Stimulated activated CD8-positive, alpha-beta memory T cell treated with anti-CD3 and anti-CD28 coated beads, Interleukin-15, amount 100 ng/mL, for 4 hours (primary cell): ENCODE data around the gene KCNMA1.

Source experiments
- DNase-seq, 2 donors: peaks; one replicate each; pipeline ENCODE4 v3.0.0-alpha.2; 2020; ENCODE audit warnings: low read depth in 2 of 2

The KCNMA1 gene

DNA sequence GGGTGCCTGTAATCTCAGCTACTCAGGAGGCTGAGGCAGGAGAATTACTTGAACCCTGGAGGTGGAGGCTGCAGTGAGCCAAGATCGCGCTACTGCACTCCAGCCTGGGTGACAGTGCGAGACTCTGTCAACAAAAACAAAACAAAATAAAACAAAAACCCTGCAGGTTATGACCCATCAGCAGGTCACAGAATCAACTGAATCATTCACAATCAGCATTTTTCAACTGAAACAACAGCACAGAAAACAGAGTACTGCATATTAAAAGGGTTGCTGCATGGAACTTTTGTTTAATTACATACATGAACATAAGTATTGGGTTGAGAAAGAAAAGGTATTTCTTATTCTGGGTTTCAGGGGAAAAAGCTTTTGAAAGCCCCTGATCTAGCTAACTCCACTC is 77.6 kb downstream of the KCNMA1 start:
- no peak for DNase-seq

- no peak for DNase-seq
Measured at GRCh38 chr10:77556990-77557601, 80.5 kb downstream of the KCNMA1 start.

- no peak for DNase-seq
Measured at GRCh38 chr10:77555591-77556212, 81.9 kb downstream of the KCNMA1 start.

DNA sequence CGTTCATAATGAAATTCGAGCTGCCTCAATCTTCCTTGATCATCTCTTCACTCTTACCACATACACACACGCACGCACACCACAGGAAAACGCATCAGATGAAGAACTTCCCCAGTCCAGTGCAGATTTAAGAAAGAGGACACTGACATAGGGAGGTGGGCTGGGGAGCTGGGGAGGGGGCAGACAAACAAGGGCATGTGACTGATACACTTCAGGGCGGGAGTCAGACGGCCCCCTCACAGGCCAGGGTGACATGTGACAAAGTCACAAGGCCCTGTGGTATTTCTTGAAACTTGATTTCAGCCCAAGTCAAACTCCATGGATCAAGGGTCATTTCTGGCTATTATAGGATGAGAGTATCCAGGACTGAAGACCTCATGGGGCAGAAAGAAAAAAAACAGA is 82.6 kb downstream of the KCNMA1 start:
- DNase-seq = no peak

DNA sequence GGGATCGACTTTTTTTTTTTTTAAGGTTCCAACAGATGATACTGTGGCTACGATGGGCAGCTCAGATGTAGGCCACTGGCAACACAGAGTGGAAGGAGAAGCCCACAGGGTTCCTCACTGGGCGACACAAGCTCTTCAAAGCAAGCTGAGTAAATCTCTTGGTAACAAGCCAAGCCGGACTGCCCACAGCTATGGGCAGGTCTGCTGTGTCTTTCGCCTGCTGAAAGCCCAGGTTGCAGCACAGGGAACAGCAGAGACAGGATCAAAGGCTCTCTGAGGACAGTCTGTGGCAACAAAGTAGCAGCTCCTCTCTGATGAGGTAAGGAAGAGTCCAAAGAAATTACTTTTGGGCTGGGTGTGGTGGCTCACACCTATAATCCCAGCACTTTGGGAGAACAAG is 83.6 kb downstream of the KCNMA1 start:
- no peak for DNase-seq

DNA sequence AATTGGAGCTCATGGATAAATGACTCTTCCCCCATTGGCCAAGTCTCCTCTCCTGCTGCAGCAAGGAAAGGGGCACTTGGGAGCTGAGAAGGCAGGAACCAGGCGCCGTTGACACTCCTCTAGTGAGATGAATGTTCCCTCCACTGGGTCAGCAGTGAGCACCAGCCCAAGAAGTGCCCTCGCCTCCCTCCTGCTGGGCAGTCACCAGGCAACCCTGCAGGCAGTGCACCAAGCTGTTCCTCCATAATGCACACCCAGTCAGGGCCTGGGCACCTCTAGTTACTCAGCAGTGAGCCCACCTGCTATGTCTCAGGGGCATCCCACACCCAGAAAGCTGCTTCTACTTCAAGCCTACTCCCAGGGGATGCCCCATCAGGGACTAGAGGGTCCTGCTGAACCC is 84.3 kb downstream of the KCNMA1 start:
- DNase-seq = no peak

GRCh38 chr10:77552252-77552651 is 85.4 kb downstream of the KCNMA1 start:
- no peak for DNase-seq

GRCh38 chr10:77550378-77550777 is 87.2 kb downstream of the KCNMA1 start:
- DNase-seq = no peak

- DNase-seq = no peak
Measured at GRCh38 chr10:77548671-77549070, 88.9 kb downstream of the KCNMA1 start.

DNA sequence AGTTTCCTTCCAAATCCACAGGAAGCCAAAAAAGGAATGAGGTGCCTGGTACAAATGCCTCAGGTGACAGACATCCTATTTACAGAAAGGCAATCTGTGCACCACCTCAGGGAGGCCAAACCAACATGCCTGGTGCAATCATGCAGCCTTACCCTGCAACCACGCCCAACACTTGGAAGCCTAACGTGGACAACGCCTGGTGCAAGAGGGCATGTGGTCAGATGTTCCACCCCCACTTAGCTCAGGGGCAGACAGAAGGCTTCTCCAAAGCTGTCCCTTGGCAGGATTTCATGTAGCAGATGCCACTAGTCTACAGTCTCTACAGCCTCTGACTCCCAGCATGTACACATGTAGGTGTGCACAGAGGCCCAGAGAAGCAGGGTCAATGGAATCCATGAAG is 89.5 kb downstream of the KCNMA1 start:
- no peak for DNase-seq

DNA sequence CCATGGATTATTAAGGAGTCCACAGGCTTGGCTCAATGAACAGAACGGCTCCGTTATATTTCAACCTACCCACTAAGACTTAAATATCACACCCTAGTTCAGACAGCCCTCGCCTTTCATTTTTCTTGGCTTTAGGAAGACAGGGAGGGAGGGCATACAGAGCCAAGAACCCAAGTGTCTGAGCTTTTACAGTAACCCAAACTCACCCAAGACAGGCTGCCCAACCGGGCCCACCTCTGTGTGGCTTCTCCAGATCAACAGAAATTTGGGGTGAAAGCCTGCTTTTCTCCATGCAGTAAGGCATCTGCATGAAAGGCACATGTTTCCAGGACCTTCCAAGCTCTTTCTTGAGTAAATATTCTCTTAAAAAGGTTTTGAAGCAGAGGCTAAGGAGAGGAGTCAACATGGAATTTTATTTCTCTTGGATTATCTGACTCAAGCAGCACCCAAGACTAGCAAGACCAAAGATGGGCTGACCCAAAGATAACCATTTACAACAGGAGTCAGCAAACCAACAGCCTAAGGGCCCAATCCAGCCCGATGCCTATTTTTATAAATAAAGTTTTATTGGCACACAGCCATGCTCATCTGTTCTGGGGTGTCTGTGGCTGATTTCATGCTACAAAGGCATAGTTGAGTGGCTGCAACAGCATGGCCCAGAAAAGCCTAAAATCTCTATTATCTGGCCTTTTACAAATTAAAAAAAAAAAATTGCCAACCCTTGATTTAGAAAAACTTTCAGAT is 90.1 kb downstream of the KCNMA1 start:
- DNase-seq = no peak

DNA sequence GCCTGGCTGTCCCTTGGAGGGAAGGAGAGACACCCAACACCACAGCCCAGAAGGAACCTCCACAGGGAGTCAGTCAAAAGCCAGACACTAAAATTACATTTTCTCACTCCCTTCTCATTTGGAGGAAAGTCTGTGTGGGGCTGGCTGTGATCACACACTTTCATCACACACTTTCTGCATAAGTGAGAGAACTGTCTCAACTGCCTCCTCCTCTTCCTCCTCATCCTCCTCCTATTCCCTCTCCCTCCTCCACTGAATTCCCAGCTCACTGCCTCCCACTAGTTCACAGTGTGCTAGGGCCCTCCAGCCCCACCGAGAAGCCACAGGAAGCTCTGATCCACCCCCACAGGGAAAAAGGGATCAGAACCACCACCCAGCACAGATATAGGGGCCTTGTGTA is 91.6 kb downstream of the KCNMA1 start:
- DNase-seq = no peak

- DNase-seq = no peak
Measured at GRCh38 chr10:77545585-77545984, 92.0 kb downstream of the KCNMA1 start.

- no peak for DNase-seq
Measured at GRCh38 chr10:77544617-77545016, 93.0 kb downstream of the KCNMA1 start.

DNA sequence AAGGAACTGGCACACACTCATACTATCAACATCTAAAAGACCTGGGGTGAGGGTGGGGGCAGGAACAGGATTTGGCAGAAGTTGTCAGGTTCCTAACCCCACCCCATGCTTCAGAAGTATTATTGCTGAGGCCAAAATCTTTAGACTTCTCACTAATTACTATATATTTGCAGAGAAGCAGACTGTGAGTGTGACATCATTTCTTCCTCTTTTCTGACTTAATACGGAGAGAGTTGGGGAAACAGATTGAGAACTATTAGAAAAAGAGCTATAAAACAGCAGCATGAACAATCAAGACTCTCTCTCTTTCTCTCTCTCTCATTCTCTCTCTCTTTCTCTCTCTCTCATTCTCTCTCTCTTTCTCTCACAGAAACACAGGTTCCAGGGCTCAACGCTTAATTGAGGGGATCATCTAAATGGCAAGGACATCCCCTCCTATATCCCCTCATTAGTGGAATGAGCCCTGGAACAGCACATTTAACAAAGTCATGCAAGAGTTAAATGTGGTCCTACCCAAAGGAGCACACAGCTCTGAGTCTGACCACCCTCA is 94.8 kb downstream of the KCNMA1 start:
- DNase-seq = no peak

GRCh38 chr10:77541944-77542343 is 95.7 kb downstream of the KCNMA1 start:
- no peak for DNase-seq

DNA sequence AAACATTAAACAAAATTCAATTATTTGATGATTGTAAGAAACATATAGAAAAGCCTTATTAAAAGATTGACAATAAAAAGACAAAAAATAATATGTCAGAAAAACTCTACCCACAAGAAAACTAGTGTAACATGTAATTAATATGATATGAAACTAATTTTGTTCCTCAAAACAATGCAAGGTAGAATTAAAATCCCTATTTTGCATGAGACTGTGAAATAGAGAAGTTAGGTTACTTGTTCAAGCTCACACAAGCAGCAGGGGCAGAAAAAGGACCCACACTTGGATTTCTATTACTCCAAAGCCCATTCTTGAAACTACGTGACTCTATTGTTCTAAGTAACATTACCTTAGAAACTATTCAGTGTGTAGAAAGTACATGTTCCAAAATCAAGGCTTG is 96.4 kb downstream of the KCNMA1 start:
- DNase-seq = no peak

GRCh38 chr10:77539147-77539935 is 98.3 kb downstream of the KCNMA1 start:
- no peak for DNase-seq

- no peak for DNase-seq
Measured at GRCh38 chr10:77537720-77538373, 99.8 kb downstream of the KCNMA1 start.

- DNase-seq = no peak
Measured at GRCh38 chr10:77537071-77537470, 100.5 kb downstream of the KCNMA1 start.

GRCh38 chr10:77533887-77534278 is 103.7 kb downstream of the KCNMA1 start:
- no peak for DNase-seq
